Fibroblast of villous mesenchyme (primary cell): ENCODE data around the gene SLC26A11. TPM values are rescaled to one million over a fixed set of nuclear protein-coding genes. Genes with fewer than 3 reads are reported as not detected.

Source experiments
- DNase-seq: peaks from one replicate; pipeline ENCODE4 v3.0.0-alpha.2; 2010; ENCODE audit warnings: low read depth
- H3K4me3 ChIP-seq: 2 replicates; pipeline ENCODE4 v1.5.1; 2011; ENCODE audit warnings: low read depth, mild to moderate bottlenecking, low read length
- total RNA-seq: library from RNA; depleted of rRNA; stranded (reverse); fragments of >200 nt; gene quantifications from 2 replicates; pipeline ENCODE4 v1.2.3, GENCODE V29; 2012
- TF ChIP-seq, protein P1 (sequence below): IDR thresholded peaks from 2 replicates; pipeline ENCODE4 v1.5.1; 2012; ENCODE audit warnings: low read depth, mild to moderate bottlenecking, low read length; ENCODE audit not compliant: insufficient read depth

The SLC26A11 gene
- total RNA-seq, 1 donor = 12.5 TPM

DNA sequence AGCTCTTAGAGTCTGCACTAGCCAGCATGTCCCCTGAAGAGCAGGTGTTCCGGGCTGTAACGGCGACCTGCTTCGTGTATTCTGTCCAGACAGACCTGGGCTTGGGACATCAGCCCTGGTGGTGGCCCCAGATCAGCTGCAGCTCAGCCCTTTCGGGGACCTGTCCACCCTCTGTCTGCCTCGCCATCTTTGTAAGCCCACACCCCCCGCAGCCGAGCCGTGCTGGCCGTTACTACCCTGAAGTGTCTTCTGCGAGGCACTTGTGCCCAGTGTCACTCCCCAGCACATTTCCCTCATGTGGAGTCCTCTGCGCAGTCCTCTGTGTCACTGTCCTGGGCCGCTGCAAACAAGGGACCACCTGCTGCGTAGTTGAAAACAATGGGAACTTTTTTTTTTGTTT lies 40.0 kb upstream of the SLC26A11 start:
- DNase-seq = no peak
- H3K4me3 ChIP-seq = no peak overlapping the region
- TF ChIP-seq, protein P1, sequence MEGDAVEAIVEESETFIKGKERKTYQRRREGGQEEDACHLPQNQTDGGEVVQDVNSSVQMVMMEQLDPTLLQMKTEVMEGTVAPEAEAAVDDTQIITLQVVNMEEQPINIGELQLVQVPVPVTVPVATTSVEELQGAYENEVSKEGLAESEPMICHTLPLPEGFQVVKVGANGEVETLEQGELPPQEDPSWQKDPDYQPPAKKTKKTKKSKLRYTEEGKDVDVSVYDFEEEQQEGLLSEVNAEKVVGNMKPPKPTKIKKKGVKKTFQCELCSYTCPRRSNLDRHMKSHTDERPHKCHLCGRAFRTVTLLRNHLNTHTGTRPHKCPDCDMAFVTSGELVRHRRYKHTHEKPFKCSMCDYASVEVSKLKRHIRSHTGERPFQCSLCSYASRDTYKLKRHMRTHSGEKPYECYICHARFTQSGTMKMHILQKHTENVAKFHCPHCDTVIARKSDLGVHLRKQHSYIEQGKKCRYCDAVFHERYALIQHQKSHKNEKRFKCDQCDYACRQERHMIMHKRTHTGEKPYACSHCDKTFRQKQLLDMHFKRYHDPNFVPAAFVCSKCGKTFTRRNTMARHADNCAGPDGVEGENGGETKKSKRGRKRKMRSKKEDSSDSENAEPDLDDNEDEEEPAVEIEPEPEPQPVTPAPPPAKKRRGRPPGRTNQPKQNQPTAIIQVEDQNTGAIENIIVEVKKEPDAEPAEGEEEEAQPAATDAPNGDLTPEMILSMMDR = no peak

DNA sequence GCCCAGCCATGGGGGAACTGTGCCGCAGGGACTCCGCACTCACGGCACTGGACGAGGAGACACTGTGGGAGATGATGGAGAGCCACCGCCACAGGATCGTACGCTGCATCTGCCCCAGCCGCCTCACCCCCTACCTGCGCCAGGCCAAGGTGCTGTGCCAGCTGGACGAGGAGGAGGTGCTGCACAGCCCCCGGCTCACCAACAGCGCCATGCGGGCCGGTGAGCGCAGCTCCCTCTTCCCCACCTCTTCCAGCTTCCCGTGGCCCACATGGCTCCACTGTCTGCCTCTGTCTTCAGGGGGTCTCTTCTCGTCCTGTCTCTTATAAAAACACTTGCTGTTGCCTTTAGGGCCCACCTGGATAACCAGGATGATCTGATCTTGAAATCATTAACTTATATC lies 38.8 kb upstream of the SLC26A11 start:
- no peak overlapping the region for H3K4me3 ChIP-seq
- TF ChIP-seq, protein P1 = no peak
- no peak for DNase-seq

DNA sequence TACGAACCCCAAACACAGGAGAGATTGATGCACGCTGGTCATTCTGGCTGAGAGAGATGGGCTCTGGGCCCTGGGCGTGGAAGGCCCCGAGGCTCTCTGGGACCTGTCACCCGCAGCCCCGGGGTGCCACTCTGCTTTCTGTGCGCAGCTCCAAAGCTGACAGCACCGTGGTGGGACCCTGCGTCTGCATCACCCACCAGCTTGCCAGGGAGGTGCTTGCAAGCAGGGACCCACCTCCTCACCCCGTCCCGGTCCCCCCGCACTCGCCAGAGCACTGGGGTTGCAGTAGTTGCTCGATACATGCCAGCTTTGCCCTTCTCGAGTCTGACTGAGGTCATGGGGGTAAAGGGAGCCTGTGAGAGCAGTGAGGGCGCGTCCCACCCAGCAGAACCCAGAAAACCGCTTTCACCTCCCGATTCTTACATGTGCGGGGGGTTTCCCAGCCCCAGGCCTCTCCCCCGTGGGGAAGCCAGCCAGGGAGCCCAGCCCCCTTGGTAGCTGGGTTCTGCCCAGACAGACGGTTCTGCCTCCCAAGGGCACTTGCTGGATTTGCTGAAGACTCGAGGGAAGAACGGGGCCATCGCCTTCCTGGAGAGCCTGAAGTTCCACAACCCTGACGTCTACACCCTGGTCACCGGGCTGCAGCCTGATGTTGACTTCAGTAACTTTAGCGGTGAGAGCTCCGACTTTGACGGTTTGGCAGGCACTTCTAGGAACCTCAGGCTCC lies 37.9 kb upstream of the SLC26A11 start:
- TF ChIP-seq, protein P1 = no peak
- no peak for DNase-seq

DNA sequence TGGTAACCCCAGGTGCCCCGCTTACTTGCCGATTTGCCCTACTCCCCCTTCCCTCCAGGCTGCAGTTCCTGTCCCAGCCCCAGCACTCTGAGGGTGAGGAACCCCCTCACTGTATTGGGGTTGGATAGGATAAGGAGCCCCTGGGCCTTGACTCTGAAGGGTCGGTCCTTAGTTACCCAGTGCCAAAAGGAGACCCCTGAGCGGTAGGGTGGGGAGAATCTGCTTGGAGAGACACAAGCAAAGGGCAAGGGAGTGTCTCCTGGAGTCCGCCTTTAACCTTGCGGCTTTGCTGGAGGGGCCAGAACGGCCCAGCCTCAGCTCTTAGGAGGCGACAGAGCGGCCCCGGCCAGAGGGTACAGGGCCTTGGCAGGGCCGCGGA lies 37.4 kb upstream of the SLC26A11 start:
- DNase-seq = no peak
- H3K4me3 ChIP-seq = no peak overlapping the region
- TF ChIP-seq, protein P1 = no peak

More for the DNA sequence above, 37.9 kb upstream of the SLC26A11 start:
- H3K4me3 ChIP-seq = no peak overlapping the region

DNA sequence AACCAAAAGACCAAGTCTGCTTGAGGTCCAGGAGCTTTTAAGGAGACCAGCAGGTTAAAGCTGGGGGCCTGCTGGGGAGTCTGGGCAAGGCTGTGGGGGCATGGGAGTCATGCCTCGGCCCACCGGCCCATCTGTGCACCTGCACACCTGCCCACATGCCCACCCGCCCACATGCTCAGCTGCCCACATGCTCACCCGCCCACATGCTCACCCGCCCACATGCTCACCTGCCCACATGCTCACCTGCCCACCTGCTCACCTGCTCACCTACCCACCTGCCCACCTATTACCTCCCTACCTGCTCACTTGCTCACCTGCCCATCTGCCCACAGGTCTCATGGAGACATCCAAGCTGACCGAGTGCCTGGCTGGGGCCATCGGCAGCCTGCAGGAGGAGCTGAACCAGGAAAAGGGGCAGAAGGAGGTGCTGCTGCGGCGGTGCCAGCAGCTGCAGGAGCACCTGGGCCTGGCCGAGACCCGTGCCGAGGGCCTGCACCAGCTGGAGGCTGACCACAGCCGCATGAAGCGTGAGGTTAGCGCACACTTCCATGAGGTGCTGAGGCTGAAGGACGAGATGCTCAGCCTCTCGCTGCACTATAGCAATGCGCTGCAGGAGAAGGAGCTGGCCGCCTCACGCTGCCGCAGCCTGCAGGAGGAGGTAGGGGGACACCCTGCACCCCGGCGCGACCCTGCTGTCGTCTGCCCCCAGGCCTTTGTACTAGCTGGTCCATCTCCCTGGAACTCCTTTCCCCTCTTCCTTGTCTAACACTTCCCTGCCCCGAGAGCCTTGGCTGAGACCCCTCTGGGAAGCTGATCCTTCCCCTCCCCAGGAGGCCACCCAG lies 36.4 kb upstream of the SLC26A11 start:
- no peak for DNase-seq
- H3K4me3 ChIP-seq = no peak overlapping the region
- TF ChIP-seq, protein P1 = no peak

DNA sequence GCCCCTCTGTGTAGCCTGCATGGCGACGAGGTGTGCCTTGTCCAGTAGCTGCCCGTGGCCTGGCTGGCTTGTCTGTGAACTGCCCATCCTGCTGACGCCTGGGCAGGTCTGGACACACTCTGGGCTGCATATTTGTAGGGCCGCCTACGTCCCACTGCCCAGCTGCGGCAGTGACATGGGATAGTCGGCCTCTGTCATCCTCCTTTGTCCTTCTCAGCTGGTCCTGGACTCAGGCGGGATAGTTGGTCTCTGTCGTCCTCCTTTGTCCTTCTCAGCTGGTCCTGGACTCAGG lies 35.9 kb upstream of the SLC26A11 start:
- TF ChIP-seq, protein P1 = no peak
- no peak for DNase-seq
- H3K4me3 ChIP-seq = no peak overlapping the region

DNA sequence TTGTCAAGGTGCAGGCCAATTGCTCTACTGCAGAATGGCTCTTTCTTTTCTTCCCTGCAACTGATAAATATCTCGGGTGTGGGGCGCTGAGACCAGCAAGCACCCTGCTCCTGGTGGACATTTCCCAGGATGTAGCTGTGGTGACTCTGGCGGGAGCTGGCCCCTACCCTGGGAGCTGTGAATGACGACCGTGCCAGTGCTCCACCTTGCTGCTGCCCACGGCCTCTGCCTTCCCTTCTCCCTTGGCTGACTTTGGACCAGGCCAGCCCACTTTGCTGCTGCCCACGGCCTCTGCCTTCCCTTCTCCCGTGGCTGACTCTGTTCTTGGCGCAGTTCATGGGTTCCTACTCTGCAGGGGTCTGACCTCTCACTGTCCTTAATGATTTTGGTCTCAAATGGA lies 34.3 kb upstream of the SLC26A11 start:
- no peak overlapping the region for H3K4me3 ChIP-seq
- TF ChIP-seq, protein P1 = no peak
- no peak for DNase-seq
